ENCODE data around the gene HOXB3. TPM values are rescaled to one million over a fixed set of nuclear protein-coding genes. Genes with fewer than 3 reads are reported as not detected.

Gene HOXB3
- total RNA-seq, 1 experiment from 2014 or later = not detected

DNA sequence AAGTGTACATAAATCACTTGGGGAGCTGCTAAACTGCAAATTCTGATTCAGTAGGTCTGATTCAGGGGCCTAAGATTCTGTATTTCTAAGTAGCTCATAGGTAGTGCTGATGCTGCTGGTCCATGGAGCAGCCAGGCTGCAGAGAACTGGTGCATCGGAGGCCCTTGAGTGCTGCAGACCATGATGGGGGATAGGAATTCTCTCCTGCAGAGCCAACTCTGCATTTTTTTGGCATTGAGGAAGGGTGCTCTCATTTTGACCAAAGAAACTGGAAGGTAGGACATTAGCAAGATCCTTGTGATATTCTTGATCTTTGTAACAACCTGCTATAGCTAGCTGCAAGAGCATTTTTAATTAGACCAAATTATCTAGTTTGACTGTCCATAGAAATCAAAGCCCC lies 49.8 kb downstream of the HOXB3 start:
- Histone ChIP-seq H3K4ac (ENCODE audit: low read depth, low read length) (no peak overlapping the region), H3K79me2 (ENCODE audit: insufficient read depth, low read length) (no peaks in the 10 kb centered on the region), H3K4me2 (ENCODE audit: insufficient read depth, insufficient read length, low read length) (no peak overlapping the region), H3K4me1 (ENCODE audit: insufficient read depth, low read length) (no peaks in the 10 kb centered on the region), H3K79me1 (ENCODE audit: insufficient read depth, low read depth, low read length, poor library complexity, severe bottlenecking) (no peaks in the 10 kb centered on the region), H2BK12ac (ENCODE audit: insufficient read length, low read depth, low read length) (no peak overlapping the region), H2BK15ac (ENCODE audit: low read depth, low read length) (no peak overlapping the region), H4K8ac (replicated peaks; ENCODE audit: insufficient read length, low read depth, low read length) (no peak overlapping the region), H3K9me3 (ENCODE audit: control insufficient read depth, low read depth, low read length) (no peaks in the 10 kb centered on the region), H2BK120ac (ENCODE audit: low read depth, low read length, poor library complexity, severe bottlenecking) (no peak overlapping the region), H3K56ac (ENCODE audit: insufficient read length, low read depth, low read length) (no peak overlapping the region), H3K9ac (ENCODE audit: extremely low read depth, insufficient read length, low read length) (no peak overlapping the region), H3K27me3 (ENCODE audit: insufficient read depth, low read length) (peaks cover 52% of the 10 kb centered on the region), H3K18ac (ENCODE audit: insufficient read length, low read depth, low read length) (no peak overlapping the region), H4K91ac (ENCODE audit: insufficient read length, low read depth, low read length) (no peak overlapping the region), H2AFZ (ENCODE audit: low read length) (no peak overlapping the region), H3K23ac (ENCODE audit: insufficient read length, low read depth, low read length) (no peak overlapping the region), H2BK5ac (ENCODE audit: insufficient read length, low read length) (no peak overlapping the region), H2BK20ac (ENCODE audit: low read depth, low read length, poor library complexity, severe bottlenecking) (no peak overlapping the region), H3K23me2 (ENCODE audit: insufficient read length, low read depth, low read length, poor library complexity, severe bottlenecking) (peaks cover 6% of the 10 kb centered on the region), H4K20me1 (ENCODE audit: control insufficient read depth, insufficient read depth, insufficient read length) (no peaks in the 10 kb centered on the region), H3K14ac (ENCODE audit: insufficient read depth, low read length) (no peak overlapping the region), H2AK5ac (ENCODE audit: insufficient read length, low read length) (no peak overlapping the region), H3K27ac (ENCODE audit: insufficient read length, low read depth, low read length) (no peak overlapping the region), H4K5ac (ENCODE audit: insufficient read length, low read depth, low read length) (no peak overlapping the region), H3T11ph (ENCODE audit: low read length) (no peak overlapping the region)
- Mint-ChIP-seq H3K36me3 (ENCODE audit: insufficient read depth in 1 of 3, low read depth in 3 of 3) (no peaks in the 10 kb centered on the region; a peak in 1 of 7 replicates), H3K9me3 (peaks cover 0 to 10% of the 10 kb centered on the region in 2 experiments; a peak in 2 of 5 replicates), H3K4me3 (no peak overlapping the region), H3K27me3 (ENCODE audit: low read depth) (peaks cover 98% of the 10 kb centered on the region), H3K27ac (no peak overlapping the region), H3K4me1 (peaks cover 16 to 35% of the 10 kb centered on the region in 2 experiments)
- DNase-seq = no peak
- WGBS (ENCODE audit: extremely low coverage, insufficient read length, low lambda C conversion rate) = no CpG with 5 or more reads among the region's 1 CpG
- TF ChIP-seq, protein P1, sequence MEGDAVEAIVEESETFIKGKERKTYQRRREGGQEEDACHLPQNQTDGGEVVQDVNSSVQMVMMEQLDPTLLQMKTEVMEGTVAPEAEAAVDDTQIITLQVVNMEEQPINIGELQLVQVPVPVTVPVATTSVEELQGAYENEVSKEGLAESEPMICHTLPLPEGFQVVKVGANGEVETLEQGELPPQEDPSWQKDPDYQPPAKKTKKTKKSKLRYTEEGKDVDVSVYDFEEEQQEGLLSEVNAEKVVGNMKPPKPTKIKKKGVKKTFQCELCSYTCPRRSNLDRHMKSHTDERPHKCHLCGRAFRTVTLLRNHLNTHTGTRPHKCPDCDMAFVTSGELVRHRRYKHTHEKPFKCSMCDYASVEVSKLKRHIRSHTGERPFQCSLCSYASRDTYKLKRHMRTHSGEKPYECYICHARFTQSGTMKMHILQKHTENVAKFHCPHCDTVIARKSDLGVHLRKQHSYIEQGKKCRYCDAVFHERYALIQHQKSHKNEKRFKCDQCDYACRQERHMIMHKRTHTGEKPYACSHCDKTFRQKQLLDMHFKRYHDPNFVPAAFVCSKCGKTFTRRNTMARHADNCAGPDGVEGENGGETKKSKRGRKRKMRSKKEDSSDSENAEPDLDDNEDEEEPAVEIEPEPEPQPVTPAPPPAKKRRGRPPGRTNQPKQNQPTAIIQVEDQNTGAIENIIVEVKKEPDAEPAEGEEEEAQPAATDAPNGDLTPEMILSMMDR (conservative IDR thresholded peaks at IDR 0.05) = no peak
